Ishikawa (cell line): ENCODE data around the gene UBE3B.

Experiments used
- CEBPB ChIP-seq: IDR thresholded peaks from 2 replicates; pipeline ENCODE4 v1.6.1; 2012
- CREB1 ChIP-seq: IDR thresholded peaks from 2 replicates; pipeline ENCODE4 v1.6.1; 2012; ENCODE audit warnings: low read depth
- EGR1 ChIP-seq: IDR thresholded peaks from 2 replicates; pipeline ENCODE4 v1.6.1; 2012
- EP300 ChIP-seq: IDR thresholded peaks from 2 replicates; pipeline ENCODE4 v1.6.1; 2012; ENCODE audit warnings: borderline replicate concordance
- FOXM1 ChIP-seq: IDR thresholded peaks from 2 replicates; pipeline ENCODE4 v1.6.1; 2012; ENCODE audit warnings: low read depth, borderline replicate concordance
- MAX ChIP-seq: IDR thresholded peaks from 2 replicates; pipeline ENCODE4 v1.6.1; 2012
- NFIC ChIP-seq: IDR thresholded peaks from 2 replicates; pipeline ENCODE4 v1.6.1; 2012
- RAD21 ChIP-seq: IDR thresholded peaks from 2 replicates; pipeline ENCODE4 v1.6.1; 2012; ENCODE audit warnings: low read depth
- REST ChIP-seq: IDR thresholded peaks from 2 replicates; pipeline ENCODE4 v1.6.1; 2012; ENCODE audit warnings: low read depth, mild to moderate bottlenecking
- TAF1 ChIP-seq: IDR thresholded peaks from 2 replicates; pipeline ENCODE4 v1.6.1; 2012; ENCODE audit warnings: low read depth, mild to moderate bottlenecking
- TCF12 ChIP-seq: IDR thresholded peaks from 2 replicates; pipeline ENCODE4 v1.6.1; 2012; ENCODE audit warnings: low read depth
- TEAD4 ChIP-seq: IDR thresholded peaks from 2 replicates; pipeline ENCODE4 v1.6.1; 2012
- USF1 ChIP-seq: IDR thresholded peaks from 2 replicates; pipeline ENCODE4 v1.6.1; 2012
- YY1 ChIP-seq: IDR thresholded peaks from 2 replicates; pipeline ENCODE4 v1.6.1; 2012; ENCODE audit warnings: low read depth
- ZBTB7A ChIP-seq: IDR thresholded peaks from 2 replicates; pipeline ENCODE4 v1.6.1; 2012; ENCODE audit warnings: low read depth

Gene UBE3B

GRCh38 chr12:109523504-109523903, 46.1 kb downstream of the UBE3B start:
- TF ChIP-seq TCF12 (no peak), FOXM1 (no peak), CREB1 (no peak), EP300 (no peak), ZBTB7A (no peak), USF1 (no peak), TEAD4 (no peak), TAF1 (no peak), EGR1 (no peak), MAX (no peak), CEBPB (no peak)

GRCh38 chr12:109524466-109525278, 47.2 kb downstream of the UBE3B start:
- TF ChIP-seq REST (no peak), TAF1 (no peak), EP300 (no peak), TCF12 (no peak), RAD21 (no peak), CREB1 (no peak), MAX (no peak), NFIC (no peak), USF1 (no peak), YY1 (no peak), TEAD4 (no peak), FOXM1 (no peak), CEBPB (no peak), ZBTB7A (no peak), EGR1 (no peak)

GRCh38 chr12:109525279-109525585, 47.8 kb downstream of the UBE3B start:
- TF ChIP-seq REST (no peak), EGR1 (no peak), TAF1 (no peak), CEBPB (no peak), EP300 (no peak), YY1 (no peak), ZBTB7A (no peak), NFIC (no peak), USF1 (no peak), MAX (no peak), TEAD4 (no peak), CREB1 (no peak), RAD21 (no peak), TCF12 (no peak), FOXM1 (no peak)

- TF ChIP-seq EGR1 (no peak), REST (no peak)
Observed at GRCh38 chr12:109527489-109528123, 50.2 kb downstream of the UBE3B start.
